Common myeloid progenitor, CD34-positive (primary cell): ENCODE results near the gene FOXS1.

Experiments used
- CTCF ChIA-PET: fragments of 350-600 bp; sonication (Branson Sonifier 250); formaldehyde crosslinking; loops from one replicate; lab custom pipeline; 2021; ENCODE audit warnings: antibody characterized with exemption; lab: Charles Lee
- POLR2A ChIA-PET: fragments of 350-600 bp; sonication (Branson Sonifier 250); formaldehyde crosslinking; loops from one replicate; lab custom pipeline; 2021; ENCODE audit warnings: antibody characterized with exemption; lab: Charles Lee
- DNase-seq, 3 donors: peaks; one replicate each; pipeline versions ENCODE4 v3.0.0 to v3.0.0-alpha.2; 2013
- H3K27ac ChIP-seq, 2 experiments: 1 replicate in 1 of 2; 2 replicates in 1 of 2; pipeline ENCODE4 v1.7.0; 2013; ENCODE audit warnings: inconsistent platforms in 2 of 2, low read length in 2 of 2, mild to moderate bottlenecking in 2 of 2, low read depth in 1 of 2, moderate library complexity in 1 of 2; ENCODE audit not compliant: severe bottlenecking in 2 of 2, insufficient read depth in 1 of 2, poor library complexity in 1 of 2
- H3K27me3 ChIP-seq, 5 experiments: replicated peaks in 2 of 5; 1 replicate in 3 of 5; 2 replicates in 2 of 5; pipeline versions ENCODE4 v1.6.1 to v1.7.0; 2013; ENCODE audit warnings: low read length in 4 of 5, mild to moderate bottlenecking in 2 of 5, moderate library complexity in 2 of 5, inconsistent platforms in 1 of 5; ENCODE audit not compliant: insufficient read depth in 5 of 5, control insufficient read depth in 4 of 5
- H3K36me3 ChIP-seq, 4 experiments: 1 replicate in 2 of 4; 2 replicates in 2 of 4; pipeline versions ENCODE4 v1.6.1 to v1.7.0; 2013; ENCODE audit warnings: low read length in 3 of 4, control low read depth in 1 of 4, mild to moderate bottlenecking in 1 of 4; ENCODE audit not compliant: control insufficient read depth in 4 of 4, insufficient read depth in 4 of 4
- H3K4me1 ChIP-seq, 4 experiments: 1 replicate in 3 of 4; 2 replicates in 1 of 4; pipeline versions ENCODE4 v1.6.1 to v1.7.1; 2013; ENCODE audit warnings: low read length in 3 of 4, mild to moderate bottlenecking in 3 of 4, control low read depth in 1 of 4, inconsistent platforms in 1 of 4, moderate library complexity in 1 of 4; ENCODE audit not compliant: control insufficient read depth in 4 of 4, insufficient read depth in 4 of 4; ENCODE audit errors: control extremely low read depth in 1 of 4
- H3K4me3 ChIP-seq, 7 experiments: 1 replicate in 4 of 7; 2 replicates in 3 of 7; pipeline versions ENCODE4 v1.5.1 to v1.7.0; 2013; ENCODE audit warnings: mild to moderate bottlenecking in 7 of 7, low read length in 6 of 7, moderate library complexity in 6 of 7, inconsistent platforms in 2 of 7, low read depth in 2 of 7, control low read depth in 1 of 7; ENCODE audit not compliant: insufficient read depth in 4 of 7, control insufficient read depth in 1 of 7; ENCODE audit errors: extremely low read depth in 1 of 7
- H3K9me3 ChIP-seq, 5 experiments: 1 replicate in 4 of 5; 2 replicates in 1 of 5; pipeline versions ENCODE4 v1.6.1 to v1.7.1; 2013; ENCODE audit warnings: low read length in 4 of 5, mild to moderate bottlenecking in 2 of 5, inconsistent platforms in 1 of 5, low read depth in 1 of 5, moderate library complexity in 1 of 5; ENCODE audit not compliant: control insufficient read depth in 4 of 5, insufficient read depth in 2 of 5; ENCODE audit errors: control extremely low read depth in 1 of 5
- WGBS: methylation state at CpG from one replicate; pipeline ENCODE4 v1.1.5; 2013; ENCODE audit not compliant: insufficient coverage; 5-methylcytosine and 5-hydroxymethylcytosine counted together

The FOXS1 gene

GRCh38 chr20:31857861-31858759, 12.7 kb upstream of the FOXS1 start:
- no peaks in the 10 kb centered on the region for H3K36me3 ChIP-seq
- CTCF ChIA-PET, result interaction anchor here (0.6 to 8.3 kb wide), 5 partner anchors 8 to 175 kb away, joined by 5 to 98 read pairs (median 7); partner anchors contain the start of genes FOXS1 and PDRG1
- POLR2A ChIA-PET, result no interaction called here
- H3K4me1 ChIP-seq, result peaks cover 0 to 42% (median 20%) of the 10 kb centered on the region in 4 experiments
- peak in 2 of 3 donors; percentile 61 to 65 for DNase-seq
- WGBS, result 69% methylated on average over 13 of the region's 15 CpGs
- H3K27ac ChIP-seq, result no peak overlapping the region
- H3K9me3 ChIP-seq, result no peaks in the 10 kb centered on the region
- peak overlapping the region in 1 of 7 experiments; percentile 1 for H3K4me3 ChIP-seq
- H3K27me3 ChIP-seq, result peaks cover 0 to 18% (median 3%) of the 10 kb centered on the region in 5 experiments

GRCh38 chr20:31856516-31856915, 11.1 kb upstream of the FOXS1 start:
- ChIA-PET CTCF (interaction anchor here (1.1 to 8.3 kb wide), 9 partner anchors 10 to 234 kb away, joined by 3 to 98 read pairs (median 7); partner anchors contain the start of genes FOXS1 and PDRG1), POLR2A (no interaction called here)
- 60% methylated on average over 2 of the region's 3 CpGs for WGBS
- Histone ChIP-seq H3K9me3 (no peaks in the 10 kb centered on the region), H3K4me3 (no peak overlapping the region), H3K27me3 (peaks cover 0 to 20% (median 3%) of the 10 kb centered on the region in 5 experiments), H3K36me3 (no peaks in the 10 kb centered on the region), H3K27ac (no peak overlapping the region), H3K4me1 (peaks cover 0 to 37% (median 20%) of the 10 kb centered on the region in 4 experiments)
- no peak for DNase-seq

- DNase-seq, result no peak
- no peaks in the 10 kb centered on the region for H3K36me3 ChIP-seq
- no peaks in the 10 kb centered on the region for H3K9me3 ChIP-seq
These were observed 8.1 kb upstream of the FOXS1 start for GRCh38 chr20:31853481-31853880.

DNA sequence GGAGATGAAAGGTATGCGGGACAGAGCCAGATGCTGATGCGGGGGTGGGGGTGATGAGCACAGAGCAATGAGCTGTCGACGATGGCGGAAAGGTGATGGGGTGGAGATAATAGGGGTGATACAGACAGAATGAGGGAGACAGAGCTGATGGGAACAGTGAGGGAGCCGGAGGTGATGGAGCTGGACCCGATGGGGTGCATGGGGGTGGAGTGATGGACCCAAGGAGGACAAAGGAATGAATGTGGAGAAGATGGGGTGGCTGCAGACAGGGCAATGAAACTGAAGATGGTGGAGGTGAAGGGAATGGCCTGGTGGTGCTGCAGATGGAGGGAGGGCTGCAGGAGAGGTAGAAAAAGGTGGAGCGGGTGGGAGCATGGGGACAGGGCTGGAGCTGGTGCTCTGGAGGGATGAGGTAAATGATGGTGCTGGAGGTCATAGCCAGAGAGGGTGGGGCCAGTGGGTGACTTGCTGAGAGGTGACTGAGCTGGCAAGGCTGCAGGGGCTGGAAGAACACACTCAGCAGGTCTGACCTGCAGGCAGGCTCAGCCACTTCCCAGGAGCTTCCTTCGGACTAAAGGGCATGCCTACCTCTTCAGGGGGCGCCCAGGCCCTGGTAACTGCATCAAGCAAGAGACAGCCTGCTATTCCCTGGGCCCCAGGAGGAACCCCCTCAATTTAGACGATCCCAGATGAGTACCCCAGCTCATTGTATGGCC, 6.0 kb upstream of the FOXS1 start:
- ChIA-PET CTCF (interaction anchor here (0.6 to 8.3 kb wide), 18 partner anchors 8 to 182 kb away, joined by 3 to 98 read pairs (median 6); partner anchors contain the start of gene PDRG1), POLR2A (interaction anchor here (1.1 kb wide), 1 partner anchor 76 kb away, joined by 5 read pairs; no protein-coding TSS in a partner anchor)
- Histone ChIP-seq H3K9me3 (no peaks in the 10 kb centered on the region), H3K4me1 (peaks cover 0 to 8% (median 2%) of the 10 kb centered on the region in 4 experiments), H3K27me3 (peaks cover 0 to 32% (median 11%) of the 10 kb centered on the region in 5 experiments), H3K27ac (no peak overlapping the region), H3K4me3 (no peak overlapping the region), H3K36me3 (no peaks in the 10 kb centered on the region)
- WGBS, result 85% methylated on average over 11 of the region's 11 CpGs
- DNase-seq, result no peak

More at GRCh38 chr20:31853481-31853880, 8.1 kb upstream of the FOXS1 start:
- H3K27ac ChIP-seq, result no peak overlapping the region
- POLR2A ChIA-PET, result no interaction called here
- peaks cover 0 to 19% (median 4%) of the 10 kb centered on the region in 4 experiments for H3K4me1 ChIP-seq
- WGBS, result 100% methylated on average over 3 of the region's 7 CpGs
- no peak overlapping the region for H3K4me3 ChIP-seq
- peaks cover 0 to 32% (median 10%) of the 10 kb centered on the region in 5 experiments for H3K27me3 ChIP-seq
- CTCF ChIA-PET, result interaction anchor here (0.9 to 8.3 kb wide), 26 partner anchors 10 to 247 kb away, joined by 3 to 98 read pairs (median 5); partner anchors contain the start of gene PDRG1

- CTCF ChIA-PET, result interaction anchor here (0.9 to 8.3 kb wide), 11 partner anchors 9 to 184 kb away, joined by 3 to 131 read pairs (median 6); partner anchors contain the start of gene MYLK2
- Histone ChIP-seq H3K4me3 (no peak overlapping the region), H3K4me1 (peaks cover 0 to 2% (median 1%) of the 10 kb centered on the region in 4 experiments), H3K36me3 (no peaks in the 10 kb centered on the region), H3K27ac (no peak overlapping the region), H3K9me3 (no peaks in the 10 kb centered on the region), H3K27me3 (peaks cover 0 to 32% (median 11%) of the 10 kb centered on the region in 5 experiments)
- 65% methylated on average over 43 of the region's 45 CpGs for WGBS
- POLR2A ChIA-PET, result no interaction called here
- no peak for DNase-seq
These were observed 4.0 kb upstream of the FOXS1 start for GRCh38 chr20:31849306-31849930.
